BLaER1 treated with 17β-estradiol and CSF1 and Interleukin-3, amounts not matched to agents 10 nM and 100 nM (cell line): ENCODE measurements around the gene RAB11FIP3.

Experiments used
- H3K27ac ChIP-seq, 11 experiments: shearing (Covaris generic); formaldehyde crosslinking; 2 replicates each; pipeline ENCODE4 v1.8.1; 2022
- H3K27me3 ChIP-seq, 11 experiments: shearing (Covaris generic); formaldehyde crosslinking; 2 replicates each; pipeline ENCODE4 v1.8.1; 2022
- H3K36me3 ChIP-seq, 11 experiments: shearing (Covaris generic); formaldehyde crosslinking; 2 replicates each; pipeline ENCODE4 v1.8.1; 2022
- H3K4me1 ChIP-seq, 10 experiments: shearing (Covaris generic); formaldehyde crosslinking; 2 replicates each; pipeline ENCODE4 v1.8.1; 2022
- H3K4me2 ChIP-seq, 11 experiments: shearing (Covaris generic); formaldehyde crosslinking; 2 replicates each; pipeline ENCODE4 v1.8.1; 2022
- H3K4me3 ChIP-seq, 10 experiments: shearing (Covaris generic); formaldehyde crosslinking; 2 replicates each; pipeline ENCODE4 v1.8.1; 2022
- H3K9ac ChIP-seq, 11 experiments: shearing (Covaris generic); formaldehyde crosslinking; 2 replicates each; pipeline ENCODE4 v1.8.1; 2022
- H3K9me3 ChIP-seq, 11 experiments: shearing (Covaris generic); formaldehyde crosslinking; replicated peaks in 1 of 11; 2 replicates each; pipeline ENCODE4 v1.8.1; 2022
- H4K20me1 ChIP-seq, 11 experiments: shearing (Covaris generic); formaldehyde crosslinking; 2 replicates each; pipeline ENCODE4 v1.8.1; 2022
- Cebpa-rat ChIP-seq, 11 experiments: shearing (Covaris generic); IDR thresholded peaks; 2 replicates each; pipeline ENCODE4 v1.8.1; 2022

The RAB11FIP3 gene

GRCh38 chr16:397736-398332 lies 27.6 kb upstream of the RAB11FIP3 start:
- peak overlapping the region; percentile 11 to 65 (median 47); a peak in 17 of 22 replicates for H3K9ac ChIP-seq
- H4K20me1 ChIP-seq: peaks cover 5 to 28% (median 24%) of the 10 kb centered on the region in 11 experiments; a peak in 17 of 22 replicates
- H3K4me2 ChIP-seq: peak overlapping the region; percentile 40 to 95 (median 90)
- peaks cover 46 to 61% (median 56%) of the 10 kb centered on the region in 10 experiments for H3K4me1 ChIP-seq
- peaks cover 9 to 22% (median 17%) of the 10 kb centered on the region in 11 experiments; a peak in 19 of 22 replicates for H3K36me3 ChIP-seq
- no peaks in the 10 kb centered on the region for H3K27me3 ChIP-seq
- no peak for TF ChIP-seq Cebpa-rat (IDR thresholded peaks at IDR 0.05)
- H3K4me3 ChIP-seq: peak overlapping the region in 7 of 10 experiments; percentile 5 to 45 (median 29); a peak in 5 of 20 replicates
- H3K9me3 ChIP-seq: no peaks in the 10 kb centered on the region
- peak overlapping the region in 4 of 11 experiments; percentile 27 to 38 (median 34); a peak in 8 of 22 replicates for H3K27ac ChIP-seq

GRCh38 chr16:398561-399339 lies 26.7 kb upstream of the RAB11FIP3 start:
- Histone ChIP-seq H3K9ac (peak overlapping the region in 10 of 11 experiments; percentile 11 to 95 (median 54); a peak in 18 of 22 replicates), H3K27ac (peak overlapping the region in 6 of 11 experiments; percentile 19 to 83 (median 30); a peak in 4 of 22 replicates), H3K4me2 (peak overlapping the region; percentile 40 to 95 (median 90)), H3K36me3 (peaks cover 9 to 22% (median 17%) of the 10 kb centered on the region in 11 experiments; a peak in 19 of 22 replicates), H3K27me3 (no peaks in the 10 kb centered on the region), H3K4me1 (peaks cover 42 to 60% (median 54%) of the 10 kb centered on the region in 10 experiments), H4K20me1 (peaks cover 5 to 28% (median 24%) of the 10 kb centered on the region in 11 experiments; a peak in 17 of 22 replicates), H3K4me3 (no peak overlapping the region), H3K9me3 (no peaks in the 10 kb centered on the region)
- no peak for TF ChIP-seq Cebpa-rat (IDR thresholded peaks at IDR 0.05)

DNA sequence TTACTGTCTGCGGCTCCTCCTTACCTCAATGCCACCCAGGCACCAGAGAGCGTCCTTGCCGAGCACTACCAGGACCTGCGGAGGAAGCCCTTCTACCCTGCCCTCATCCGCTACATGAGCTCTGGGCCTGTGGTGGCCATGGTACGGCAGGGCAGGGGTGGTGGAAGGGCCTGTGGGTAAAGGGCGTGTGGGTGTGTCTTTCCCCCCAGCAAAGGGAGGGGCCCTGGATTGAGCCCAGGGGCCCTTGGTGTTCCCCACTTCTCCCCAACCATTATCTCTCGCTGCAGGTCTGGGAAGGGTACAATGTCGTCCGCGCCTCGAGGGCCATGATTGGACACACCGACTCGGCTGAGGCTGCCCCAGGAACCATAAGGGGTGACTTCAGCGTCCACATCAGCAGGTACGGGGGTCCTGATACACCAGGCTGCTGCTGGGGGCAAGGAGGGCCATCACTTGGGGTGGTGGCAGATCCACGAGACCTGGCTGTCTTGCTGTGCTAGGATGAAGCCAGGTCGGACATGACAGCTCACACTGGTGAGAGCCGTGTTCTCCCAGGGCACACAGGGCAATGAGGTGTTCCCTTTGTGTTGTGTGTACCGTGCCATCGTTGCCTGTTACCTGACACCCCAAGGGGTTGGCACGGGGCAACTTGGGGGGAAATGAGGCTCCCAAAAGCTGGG lies 26.0 kb upstream of the RAB11FIP3 start:
- Histone ChIP-seq H3K9ac (peak overlapping the region in 10 of 11 experiments; percentile 23 to 95 (median 87); a peak in 12 of 22 replicates), H3K27ac (peak overlapping the region in 3 of 11 experiments; percentile 83 to 90 (median 87); a peak in 4 of 22 replicates), H3K4me2 (peak overlapping the region; percentile 78 to 97 (median 92); a peak in 21 of 22 replicates), H3K36me3 (peaks cover 9 to 22% (median 17%) of the 10 kb centered on the region in 11 experiments; a peak in 19 of 22 replicates), H4K20me1 (peaks cover 5 to 28% (median 24%) of the 10 kb centered on the region in 11 experiments; a peak in 17 of 22 replicates), H3K4me3 (peak overlapping the region in 4 of 10 experiments; percentile 73 to 95 (median 92); a peak in 3 of 20 replicates), H3K27me3 (no peaks in the 10 kb centered on the region), H3K9me3 (no peaks in the 10 kb centered on the region), H3K4me1 (peaks cover 42 to 60% (median 54%) of the 10 kb centered on the region in 10 experiments)
- no peak for TF ChIP-seq Cebpa-rat (IDR thresholded peaks at IDR 0.05)

GRCh38 chr16:400061-400591 lies 25.3 kb upstream of the RAB11FIP3 start:
- peaks cover 5 to 28% (median 24%) of the 10 kb centered on the region in 11 experiments; a peak in 17 of 22 replicates for H4K20me1 ChIP-seq
- H3K9me3 ChIP-seq: no peaks in the 10 kb centered on the region
- TF ChIP-seq Cebpa-rat (IDR thresholded peaks at IDR 0.05): no peak
- peaks cover 42 to 62% (median 57%) of the 10 kb centered on the region in 10 experiments for H3K4me1 ChIP-seq
- peaks cover 9 to 22% (median 17%) of the 10 kb centered on the region in 11 experiments; a peak in 19 of 22 replicates for H3K36me3 ChIP-seq
- peak overlapping the region; percentile 78 to 97 (median 92) for H3K4me2 ChIP-seq
- peak overlapping the region in 10 of 11 experiments; percentile 72 to 90 (median 82); a peak in 17 of 22 replicates for H3K27ac ChIP-seq
- H3K9ac ChIP-seq: peak overlapping the region; percentile 81 to 95 (median 88); a peak in 21 of 22 replicates
- peak overlapping the region; percentile 73 to 96 (median 86); a peak in 19 of 20 replicates for H3K4me3 ChIP-seq
- no peaks in the 10 kb centered on the region for H3K27me3 ChIP-seq

GRCh38 chr16:401468-402348 lies 23.7 kb upstream of the RAB11FIP3 start, which contains the start of gene DECR2:
DECR2 (plus strand) TSS chr16:401885; CDS start chr16:401964, 79 bp downstream.
- TF ChIP-seq Cebpa-rat (IDR thresholded peaks at IDR 0.05): no peak
- H4K20me1 ChIP-seq: peaks cover 5 to 28% (median 24%) of the 10 kb centered on the region in 11 experiments; a peak in 17 of 22 replicates
- H3K9ac ChIP-seq: peak within 1 kb of the TSS; percentile 81 to 95 (median 88)
- H3K36me3 ChIP-seq: peaks cover 9 to 22% (median 17%) of the 10 kb centered on the region in 11 experiments; a peak in 19 of 22 replicates
- peak within 1 kb of the TSS; percentile 74 to 92 (median 86) for H3K27ac ChIP-seq
- H3K4me3 ChIP-seq: peak within 1 kb of the TSS; percentile 73 to 96 (median 86)
- peaks cover 38 to 63% (median 60%) of the 10 kb centered on the region in 10 experiments for H3K4me1 ChIP-seq
- H3K4me2 ChIP-seq: peak within 1 kb of the TSS; percentile 78 to 97 (median 92)
- no peaks in the 10 kb centered on the region for H3K27me3 ChIP-seq
- no peaks in the 10 kb centered on the region for H3K9me3 ChIP-seq

DNA sequence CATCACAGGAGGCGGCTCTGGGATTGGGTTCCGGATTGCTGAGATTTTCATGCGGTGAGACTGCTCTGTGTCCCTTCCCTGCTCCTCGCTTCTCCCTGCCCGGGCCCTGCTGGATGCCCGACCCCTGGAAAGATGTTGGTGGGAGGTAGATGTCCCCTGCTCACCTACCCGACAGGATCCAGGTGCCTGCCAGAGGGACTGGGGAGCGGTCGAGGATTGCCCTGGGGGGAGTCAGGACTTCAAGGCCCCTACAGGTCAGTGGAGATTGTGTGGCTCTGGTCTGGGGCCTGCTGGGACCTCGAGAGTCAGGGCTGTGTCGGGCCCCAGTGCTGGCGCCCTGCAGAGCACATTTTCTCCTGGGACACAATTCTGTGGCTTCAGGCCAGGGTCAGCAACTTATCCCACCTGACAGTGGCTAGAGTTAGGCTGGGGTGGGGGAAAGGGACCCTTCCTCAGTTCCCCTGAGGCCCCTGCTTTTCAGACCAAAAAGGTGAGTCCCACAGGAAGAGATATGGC lies 20.4 kb upstream of the RAB11FIP3 start:
- Histone ChIP-seq H3K4me2 (peak overlapping the region in 10 of 11 experiments; percentile 17 to 74 (median 60); a peak in 15 of 22 replicates), H4K20me1 (peaks cover 0 to 6% (median 2%) of the 10 kb centered on the region in 11 experiments; a peak in 3 of 22 replicates), H3K4me1 (peaks cover 22 to 58% (median 50%) of the 10 kb centered on the region in 10 experiments), H3K36me3 (peaks cover 0 to 9% (median 1%) of the 10 kb centered on the region in 11 experiments; a peak in 11 of 22 replicates), H3K9ac (peak overlapping the region in 8 of 11 experiments; percentile 10 to 49 (median 38); a peak in 8 of 22 replicates), H3K27me3 (no peaks in the 10 kb centered on the region; a peak in 1 of 22 replicates), H3K9me3 (no peaks in the 10 kb centered on the region), H3K27ac (no peak overlapping the region), H3K4me3 (no peak overlapping the region)
- TF ChIP-seq Cebpa-rat (IDR thresholded peaks at IDR 0.05): no peak
